Sigmoid colon (tissue), 7 donors: ENCODE results near the gene ZFHX3. TPM values are rescaled to one million over a fixed set of nuclear protein-coding genes. Genes with fewer than 3 reads are reported as not detected.
A peak's percentile ranks its signal among the peaks of the same experiment; 100 is the strongest.

Experiments
- DNase-seq: peaks from one replicate; pipeline ENCODE4 v3.0.0-alpha.2; 2019
- H3K27ac ChIP-seq, 4 donors: fragments of 200-600 bp; sonication (generic); one replicate each; pipeline ENCODE4 v1.5.1; 2016 to 2019; ENCODE audit warnings: mild to moderate bottlenecking in 1 of 4
- H3K27me3 ChIP-seq, 3 donors: fragments of 200-600 bp; sonication (generic); one replicate each; pipeline ENCODE4 v1.5.1; 2019; ENCODE audit warnings: mild to moderate bottlenecking in 1 of 3
- H3K36me3 ChIP-seq, 4 donors: fragments of 200-600 bp; sonication (generic); one replicate each; pipeline ENCODE4 v1.5.1; 2016 to 2019
- H3K4me1 ChIP-seq, 4 donors: fragments of 200-600 bp; sonication (generic); one replicate each; pipeline ENCODE4 v1.5.1; 2017 to 2019
- H3K4me3 ChIP-seq, 4 donors: fragments of 200-600 bp; sonication (generic); one replicate each; pipeline ENCODE4 v1.5.1; 2017 to 2019; ENCODE audit warnings: mild to moderate bottlenecking in 2 of 4, moderate library complexity in 1 of 4
- H3K9me3 ChIP-seq, 4 donors: fragments of 200-600 bp in 3 of 4; sonication (generic) in 3 of 4; one replicate each; pipeline versions ENCODE4 v1.5.1 to v1.6.1; 2013 to 2019
- CTCF ChIP-seq, 4 experiments: fragments of 450-650 bp in 3 of 4; fragments of 200-600 bp in 1 of 4; IDR thresholded peaks; one replicate each; pipeline ENCODE4 v1.5.1; 2016 to 2019; ENCODE audit warnings: antibody characterized with exemption in 4 of 4, mild to moderate bottlenecking in 3 of 4, moderate library complexity in 2 of 4
- EP300 ChIP-seq, 4 donors: sonication (generic); formaldehyde crosslinking; IDR thresholded peaks; one replicate each; pipeline ENCODE4 v1.6.1; 2017; ENCODE audit warnings: antibody characterized with exemption in 4 of 4
- POLR2A ChIP-seq, 2 donors: fragments of 450-650 bp; IDR thresholded peaks; one replicate each; pipeline ENCODE4 v1.6.1; 2016; ENCODE audit warnings: antibody characterized with exemption in 2 of 2, mild to moderate bottlenecking in 2 of 2, moderate library complexity in 2 of 2
- POLR2AphosphoS5 ChIP-seq, 4 donors: sonication (generic); formaldehyde crosslinking; IDR thresholded peaks; one replicate each; pipeline ENCODE4 v1.6.1; 2017; ENCODE audit warnings: antibody characterized with exemption in 4 of 4
- WGBS, 2 donors: extraction: QIAGEN DNeasy Blood & Tissue Kit; methylation state at CpG; one replicate each; pipeline ENCODE4 v1.1.7; 2013; 5-methylcytosine and 5-hydroxymethylcytosine counted together
- intact Hi-C: fragments of 100-400 bp; cut with DNase I; formaldehyde crosslinking; loops from one replicate; pipeline ENCODE4 v1.15.1; 2023
- polyA plus RNA-seq, 3 donors: library from polyadenylated mRNA; stranded (reverse); fragments of 200-250 nt; gene quantifications; one replicate each; pipeline ENCODE4 v1.2.3, GENCODE V29; 2013
- total RNA-seq, 4 donors: library from RNA; depleted of rRNA; stranded (reverse); fragments of >200 nt; gene quantifications; one replicate each; pipeline ENCODE4 v1.1.0, GENCODE V29; 2016
- donor health status: healthy with polysubstance abuse.
- donor health status: Bipolar disorder and iron deficiency.
- donor health status: healthy.

ZFHX3 gene
- total and polyA plus RNA-seq, 7 donors, result 0.69 to 38.8 (median 17.8) TPM

GRCh38 chr16:72956124-72957064 lies 91.5 kb downstream of the ZFHX3 start:
- Histone ChIP-seq H3K27me3 (no peaks in the 10 kb centered on the region), H3K4me1 (peaks cover 0 to 31% (median 21%) of the 10 kb centered on the region in 4 donors), H3K9me3 (no peaks in the 10 kb centered on the region), H3K4me3 (no peak overlapping the region), H3K36me3 (peaks cover 25 to 32% (median 28%) of the 10 kb centered on the region in 4 donors), H3K27ac (no peak overlapping the region)
- DNase-seq, result no peak
- 95% methylated on average over 14 of the region's 14 CpGs for WGBS, 2 donors
- TF ChIP-seq POLR2AphosphoS5 (IDR thresholded peaks at IDR 0.05) (no peak), EP300 (IDR thresholded peaks at IDR 0.05) (no peak), POLR2A (IDR thresholded peaks at IDR 0.05) (no peak), CTCF (IDR thresholded peaks at IDR 0.05) (no peak)
- intact Hi-C loops, result no loop called here

GRCh38 chr16:72952811-72953271 lies 95.1 kb downstream of the ZFHX3 start:
- H3K4me3 ChIP-seq, result peak overlapping the region in 2 of 4 donors; percentile 6 to 27
- H3K27me3 ChIP-seq, result no peaks in the 10 kb centered on the region
- intact Hi-C loops, result loop anchor here (5.0 kb wide), 1 partner anchor 39 kb away; no protein-coding TSS in a partner anchor
- peaks cover 12 to 28% (median 13%) of the 10 kb centered on the region in 4 donors for H3K36me3 ChIP-seq
- no peak for DNase-seq
- no peaks in the 10 kb centered on the region for H3K9me3 ChIP-seq
- peaks cover 0 to 42% (median 29%) of the 10 kb centered on the region in 4 donors for H3K4me1 ChIP-seq
- TF ChIP-seq EP300 (IDR thresholded peaks at IDR 0.05) (no peak), POLR2A (IDR thresholded peaks at IDR 0.05) (no peak), POLR2AphosphoS5 (IDR thresholded peaks at IDR 0.05) (no peak), CTCF (IDR thresholded peaks at IDR 0.05) (no peak)
- WGBS, 2 donors, result 63 to 68% methylated on average over 9 of the region's 9 CpGs
- H3K27ac ChIP-seq, result peak overlapping the region in 3 of 4 donors; percentile 37 to 68 (median 56)

DNA sequence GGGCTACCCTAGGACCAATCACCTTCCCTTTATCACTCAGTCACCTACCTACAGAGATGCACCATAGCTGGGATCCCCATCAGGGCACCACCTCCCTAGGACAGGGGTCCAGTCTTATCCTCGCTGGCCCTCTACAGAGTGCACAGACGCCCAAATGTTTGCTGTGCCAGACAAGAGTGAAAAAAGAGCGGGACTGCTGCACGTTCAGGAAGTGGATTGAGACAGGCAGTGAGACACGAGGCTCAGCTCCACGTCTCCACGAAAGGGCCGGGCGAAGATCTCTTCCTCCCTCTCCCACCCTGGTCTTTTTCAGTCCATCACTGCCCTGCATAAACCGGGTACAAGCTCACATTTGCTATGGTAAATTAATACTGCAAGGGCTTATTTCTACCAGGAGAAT lies 95.5 kb downstream of the ZFHX3 start:
- no peaks in the 10 kb centered on the region for H3K27me3 ChIP-seq
- intact Hi-C loops, result loop anchor here (5.0 kb wide), 1 partner anchor 40 kb away; no protein-coding TSS in a partner anchor
- peak overlapping the region in 2 of 4 donors; percentile 6 to 27 for H3K4me3 ChIP-seq
- H3K4me1 ChIP-seq, result peaks cover 0 to 46% (median 34%) of the 10 kb centered on the region in 4 donors
- no peaks in the 10 kb centered on the region for H3K9me3 ChIP-seq
- H3K27ac ChIP-seq, result peak overlapping the region in 3 of 4 donors; percentile 37 to 68 (median 56)
- H3K36me3 ChIP-seq, result peaks cover 8 to 23% (median 9%) of the 10 kb centered on the region in 4 donors
- TF ChIP-seq POLR2AphosphoS5 (IDR thresholded peaks at IDR 0.05) (no peak), EP300 (IDR thresholded peaks at IDR 0.05) (no peak), CTCF (IDR thresholded peaks at IDR 0.05) (no peak), POLR2A (IDR thresholded peaks at IDR 0.05) (no peak)
- DNase-seq, result no peak
- 87% methylated on average over 10 of the region's 10 CpGs for WGBS, 2 donors

GRCh38 chr16:72951916-72952315 lies 96.0 kb downstream of the ZFHX3 start:
- Histone ChIP-seq H3K9me3 (no peaks in the 10 kb centered on the region), H3K36me3 (peaks cover 6 to 18% (median 7%) of the 10 kb centered on the region in 4 donors), H3K4me3 (no peak overlapping the region), H3K27ac (peak overlapping the region in 3 of 4 donors; percentile 37 to 68 (median 56)), H3K27me3 (no peaks in the 10 kb centered on the region), H3K4me1 (peaks cover 0 to 51% (median 39%) of the 10 kb centered on the region in 4 donors)
- intact Hi-C loops, result loop anchor here (5.0 kb wide), 1 partner anchor 40 kb away; no protein-coding TSS in a partner anchor
- TF ChIP-seq EP300 (IDR thresholded peaks at IDR 0.05) (no peak), POLR2AphosphoS5 (IDR thresholded peaks at IDR 0.05) (no peak), CTCF (IDR thresholded peaks at IDR 0.05) (no peak), POLR2A (IDR thresholded peaks at IDR 0.05) (no peak)
- WGBS, 2 donors, result 92 to 93% methylated on average over 3 of the region's 3 CpGs
- no peak for DNase-seq
